Mucosa of rectum (tissue), 2 donors: ENCODE measurements around the gene HOXA7.
A peak's percentile ranks its signal among the peaks of the same experiment; 100 is the strongest.

Experiments
- H3K27ac ChIP-seq, 2 donors: one replicate each; pipeline ENCODE4 v1.7.0; 2013; ENCODE audit warnings: inconsistent platforms in 2 of 2, low read depth in 2 of 2, low read length in 2 of 2
- H3K27me3 ChIP-seq, 2 donors: one replicate each; pipeline ENCODE4 v1.7.0; 2013; ENCODE audit warnings: low read length in 2 of 2; ENCODE audit not compliant: control insufficient read depth in 2 of 2, insufficient read depth in 2 of 2
- H3K36me3 ChIP-seq, 2 donors: one replicate each; pipeline ENCODE4 v1.7.0; 2013; ENCODE audit warnings: low read length in 2 of 2; ENCODE audit not compliant: control insufficient read depth in 2 of 2, insufficient read depth in 2 of 2
- H3K4me1 ChIP-seq, 2 donors: one replicate each; pipeline ENCODE4 v1.7.0; 2013; ENCODE audit warnings: low read length in 2 of 2, mild to moderate bottlenecking in 1 of 2; ENCODE audit not compliant: control insufficient read depth in 2 of 2, insufficient read depth in 2 of 2
- H3K4me3 ChIP-seq, 2 donors: one replicate each; pipeline ENCODE4 v1.7.0; 2013; ENCODE audit warnings: low read length in 2 of 2
- H3K9ac ChIP-seq, 2 donors: one replicate each; pipeline ENCODE4 v1.7.0; 2013; ENCODE audit warnings: low read length in 2 of 2, low read depth in 1 of 2, mild to moderate bottlenecking in 1 of 2
- H3K9me3 ChIP-seq, 2 donors: one replicate each; pipeline ENCODE4 v1.7.0; 2013; ENCODE audit warnings: low read length in 2 of 2; ENCODE audit not compliant: control insufficient read depth in 2 of 2
- donor health status: healthy.
- donor health status: Normal muscosa, but diverticular disease.

HOXA7 gene

GRCh38 chr7:27157702-27158431 is 1.4 kb upstream of the HOXA7 start:
- Histone ChIP-seq H3K9me3 (no peaks in the 10 kb centered on the region), H3K4me1 (peaks cover 37 to 41% of the 10 kb centered on the region in 2 donors), H3K4me3 (peak overlapping the region; percentile 80 to 82), H3K27ac (peak overlapping the region; percentile 92 to 99), H3K36me3 (no peaks in the 10 kb centered on the region), H3K27me3 (peaks cover 0 to 6% of the 10 kb centered on the region in 2 donors), H3K9ac (peak overlapping the region; percentile 81 to 84)

- H3K36me3 ChIP-seq: no peaks in the 10 kb centered on the region
- peaks cover 40 to 41% of the 10 kb centered on the region in 2 donors for H3K4me1 ChIP-seq
- peak overlapping the region; percentile 80 to 82 for H3K4me3 ChIP-seq
- peak overlapping the region; percentile 92 to 99 for H3K27ac ChIP-seq
- no peaks in the 10 kb centered on the region for H3K9me3 ChIP-seq
- peak overlapping the region; percentile 79 to 81 for H3K9ac ChIP-seq
- H3K27me3 ChIP-seq: peaks cover 0 to 13% of the 10 kb centered on the region in 2 donors
Observed at GRCh38 chr7:27156916-27157701, 634 bp upstream of the HOXA7 start.

DNA sequence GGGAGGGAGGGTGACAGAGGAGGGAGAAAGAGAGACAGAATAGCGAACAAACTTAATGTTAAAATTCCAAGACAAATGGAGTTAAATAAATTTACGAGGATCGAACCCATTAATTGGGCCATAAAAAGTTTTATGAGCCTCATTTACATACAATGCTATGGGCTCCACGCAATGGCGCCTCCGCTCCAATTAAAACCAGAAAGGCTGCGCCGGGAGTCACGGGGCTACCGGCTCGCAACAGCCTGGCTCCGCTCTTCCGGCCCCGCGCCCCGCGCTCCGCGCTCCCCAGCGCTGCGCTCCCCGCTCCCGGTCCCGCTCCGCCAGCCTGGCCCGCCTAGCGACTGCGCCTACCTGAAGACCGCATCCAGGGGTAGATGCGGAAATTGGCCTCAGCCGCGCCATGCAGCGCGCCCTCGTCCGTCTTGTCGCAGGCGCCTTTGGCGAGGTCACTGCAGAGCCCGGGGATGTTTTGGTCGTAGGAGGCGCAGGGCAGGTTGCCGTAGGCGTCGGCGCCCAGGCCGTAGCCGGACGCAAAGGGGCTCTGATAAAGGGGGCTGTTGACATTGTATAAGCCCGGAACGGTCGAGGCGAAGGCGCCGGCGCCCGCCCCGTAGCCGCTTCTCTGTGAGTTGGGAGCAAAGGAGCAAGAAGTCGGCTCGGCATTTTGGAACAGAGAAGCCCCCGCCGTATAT is 513 bp downstream of the HOXA7 start:
- peak overlapping the region; percentile 80 to 82 for H3K4me3 ChIP-seq
- peak overlapping the region; percentile 92 to 99 for H3K27ac ChIP-seq
- H3K36me3 ChIP-seq: no peaks in the 10 kb centered on the region
- H3K9ac ChIP-seq: peak overlapping the region; percentile 79 to 81
- H3K9me3 ChIP-seq: no peaks in the 10 kb centered on the region
- H3K27me3 ChIP-seq: peaks cover 7 to 14% of the 10 kb centered on the region in 2 donors
- H3K4me1 ChIP-seq: peaks cover 35 to 40% of the 10 kb centered on the region in 2 donors

GRCh38 chr7:27154901-27155815 is 1.3 kb downstream of the HOXA7 start:
- Histone ChIP-seq H3K27me3 (peaks cover 7 to 14% of the 10 kb centered on the region in 2 donors), H3K9me3 (no peaks in the 10 kb centered on the region), H3K9ac (peak overlapping the region; percentile 79 to 81), H3K27ac (peak overlapping the region; percentile 92 to 99), H3K4me1 (peaks cover 38 to 39% of the 10 kb centered on the region in 2 donors), H3K4me3 (peak overlapping the region; percentile 80 to 82), H3K36me3 (no peaks in the 10 kb centered on the region)

DNA sequence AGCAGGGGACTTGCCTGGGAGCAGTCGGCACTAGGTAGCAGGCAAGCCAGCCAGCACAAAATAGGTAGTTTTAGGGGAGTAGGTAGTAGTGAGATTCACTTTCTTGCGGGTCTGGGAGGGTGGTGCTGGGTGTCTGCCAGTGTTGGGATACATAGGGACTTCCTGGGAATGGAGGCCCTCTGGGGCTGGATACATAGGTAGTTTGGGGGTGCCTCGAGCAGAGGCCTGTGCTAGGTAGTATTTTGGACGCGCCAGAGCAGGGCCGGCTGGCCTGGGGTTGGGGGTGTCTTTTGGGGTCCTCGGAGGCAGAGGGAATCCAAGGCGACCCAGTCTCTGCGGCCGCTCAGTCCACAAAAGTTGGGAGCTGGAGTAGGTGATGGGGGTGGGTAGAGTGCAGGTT is 2.1 kb downstream of the HOXA7 start:
- peaks cover 7 to 14% of the 10 kb centered on the region in 2 donors for H3K27me3 ChIP-seq
- peak overlapping the region in 1 of 2 donors; percentile 99 for H3K27ac ChIP-seq
- H3K36me3 ChIP-seq: no peaks in the 10 kb centered on the region
- peak overlapping the region; percentile 80 to 82 for H3K4me3 ChIP-seq
- H3K9ac ChIP-seq: peak overlapping the region; percentile 21 to 79
- H3K4me1 ChIP-seq: peaks cover 34 to 35% of the 10 kb centered on the region in 2 donors
- no peaks in the 10 kb centered on the region for H3K9me3 ChIP-seq

GRCh38 chr7:27153526-27153925 is 2.9 kb downstream of the HOXA7 start:
- H3K4me3 ChIP-seq: peak overlapping the region in 1 of 2 donors; percentile 82
- H3K36me3 ChIP-seq: no peaks in the 10 kb centered on the region
- peaks cover 7 to 14% of the 10 kb centered on the region in 2 donors for H3K27me3 ChIP-seq
- H3K27ac ChIP-seq: peak overlapping the region; percentile 93 to 99
- H3K9me3 ChIP-seq: no peaks in the 10 kb centered on the region
- peaks cover 32 to 38% of the 10 kb centered on the region in 2 donors for H3K4me1 ChIP-seq
- H3K9ac ChIP-seq: peak overlapping the region in 1 of 2 donors; percentile 86

- peak overlapping the region; percentile 93 to 99 for H3K27ac ChIP-seq
- no peaks in the 10 kb centered on the region for H3K36me3 ChIP-seq
- H3K4me1 ChIP-seq: peaks cover 38 to 43% of the 10 kb centered on the region in 2 donors
- no peaks in the 10 kb centered on the region for H3K9me3 ChIP-seq
- peak overlapping the region; percentile 56 to 82 for H3K4me3 ChIP-seq
- H3K9ac ChIP-seq: peak overlapping the region; percentile 86 to 96
- peaks cover 7 to 14% of the 10 kb centered on the region in 2 donors for H3K27me3 ChIP-seq
Observed at GRCh38 chr7:27152816-27153442, 3.5 kb downstream of the HOXA7 start.

DNA sequence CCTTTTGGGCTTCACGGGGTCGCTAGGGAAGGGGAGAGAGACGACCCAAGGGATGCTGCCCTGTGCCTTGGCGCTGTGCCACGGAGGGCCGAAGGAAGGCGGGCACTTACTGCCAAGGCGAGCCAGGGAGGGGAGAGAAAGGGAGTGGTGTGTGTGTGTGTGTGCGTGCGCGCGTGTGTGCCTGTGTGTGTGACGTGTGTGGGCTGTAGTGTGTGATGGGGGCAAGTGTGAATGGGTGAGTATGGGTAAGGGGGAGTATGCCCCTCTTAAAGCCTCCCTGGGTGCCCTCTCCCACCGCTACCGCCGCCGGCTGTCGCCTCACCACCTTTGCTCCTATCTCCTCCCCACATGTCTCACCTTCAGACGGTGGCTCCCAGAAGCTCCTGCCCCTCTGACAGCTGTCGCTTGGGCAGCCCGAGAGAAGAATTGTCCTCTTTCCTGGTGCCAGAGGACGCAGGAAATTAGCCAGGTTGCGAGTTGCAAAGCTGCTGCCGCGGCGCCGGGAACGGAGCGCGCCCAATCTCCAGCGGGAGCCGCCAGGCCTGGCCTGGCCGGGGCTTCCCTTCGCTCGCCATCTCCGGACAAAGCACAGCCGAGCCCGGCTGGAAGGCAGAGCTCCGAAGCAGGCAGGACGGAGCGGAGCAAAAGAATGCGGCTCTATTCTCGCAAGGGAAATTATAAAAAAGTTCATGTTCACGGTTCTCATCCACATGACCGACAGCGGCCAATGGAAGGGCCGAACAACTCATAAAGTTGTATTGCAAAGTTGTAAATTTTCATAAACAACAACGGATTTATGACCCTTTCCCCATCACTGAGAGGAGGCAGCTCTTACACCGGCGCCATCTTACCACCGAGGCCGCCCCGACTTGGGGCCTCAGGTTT is 4.3 kb downstream of the HOXA7 start, which contains the start of gene HOXA3:
Gene HOXA3 (minus strand): TSS at position 653 of the 885 bp plus-strand sequence. CDS start 41,943 bp downstream, outside the sequence.
- Histone ChIP-seq H3K4me3 (peak within 1 kb of the TSS; percentile 82 to 97), H3K9ac (peak within 1 kb of the TSS; percentile 86 to 96)

More for the DNA sequence above, 4.3 kb downstream of the HOXA7 start, which contains the start of gene HOXA3:
- Histone ChIP-seq H3K9me3 (no peaks in the 10 kb centered on the region), H3K36me3 (no peaks in the 10 kb centered on the region), H3K27me3 (peaks cover 7 to 14% of the 10 kb centered on the region in 2 donors), H3K27ac (peak within 1 kb of the TSS; percentile 93 to 99), H3K4me1 (peaks cover 43 to 49% of the 10 kb centered on the region in 2 donors)
